ENCODE data around the gene GLG1.
"Not testable (repeated sequence)": the region's sequence is repeated elsewhere in the genome, so short reads cannot be mapped to it uniquely, and the experiment has no call there.

Gene GLG1

GRCh38 chr16:74431516-74431915, 175.4 kb downstream of the GLG1 start:
- DNase-seq = no peak

GRCh38 chr16:74430036-74430712, 176.7 kb downstream of the GLG1 start:
- peak; percentile 41 for DNase-seq

DNA sequence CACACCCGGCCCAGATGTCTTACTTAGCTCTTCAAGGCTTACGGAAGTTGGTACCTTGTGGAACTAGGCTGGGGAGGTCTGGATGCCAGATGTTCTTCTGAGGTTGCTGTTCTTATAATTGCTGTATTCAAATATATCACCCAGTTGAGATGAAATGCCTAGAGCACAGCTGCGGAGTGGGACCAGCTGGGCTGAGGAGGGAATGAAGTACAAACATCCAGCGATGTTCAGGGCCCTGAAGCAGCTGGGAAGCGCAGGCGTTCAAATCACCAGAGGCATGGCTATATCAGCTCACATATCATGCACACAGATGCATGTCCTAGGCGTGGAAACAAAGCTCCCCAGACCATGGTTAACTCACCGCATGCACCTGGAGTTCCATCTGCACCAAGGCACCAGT, 178.4 kb downstream of the GLG1 start:
- DNase-seq = not testable (repeated sequence)

- not testable (repeated sequence) for DNase-seq
Observed at GRCh38 chr16:74425751-74426150, 181.2 kb downstream of the GLG1 start.

GRCh38 chr16:74423721-74424120, 183.2 kb downstream of the GLG1 start:
- not testable (repeated sequence) for DNase-seq

DNA sequence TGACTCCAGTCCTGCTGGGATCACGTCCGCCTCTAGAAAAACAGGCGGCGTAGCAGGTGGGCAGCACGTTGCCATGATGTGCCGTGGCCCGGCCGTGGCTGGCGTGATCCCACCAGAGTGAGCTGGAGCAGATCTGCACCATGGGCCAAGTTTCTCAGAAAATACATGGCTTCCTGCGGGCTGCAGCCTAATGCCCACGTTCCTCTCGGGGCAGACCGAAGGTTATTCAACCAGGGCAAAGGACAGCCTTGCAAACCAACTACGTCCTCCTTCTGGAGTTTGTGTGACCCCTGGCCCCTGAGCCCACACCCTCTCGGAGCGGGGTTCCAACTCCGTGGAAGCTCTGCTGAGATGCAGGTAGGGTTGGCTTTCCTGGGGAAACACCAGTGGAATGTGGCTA, 184.8 kb downstream of the GLG1 start:
- DNase-seq = not testable (repeated sequence)

DNA sequence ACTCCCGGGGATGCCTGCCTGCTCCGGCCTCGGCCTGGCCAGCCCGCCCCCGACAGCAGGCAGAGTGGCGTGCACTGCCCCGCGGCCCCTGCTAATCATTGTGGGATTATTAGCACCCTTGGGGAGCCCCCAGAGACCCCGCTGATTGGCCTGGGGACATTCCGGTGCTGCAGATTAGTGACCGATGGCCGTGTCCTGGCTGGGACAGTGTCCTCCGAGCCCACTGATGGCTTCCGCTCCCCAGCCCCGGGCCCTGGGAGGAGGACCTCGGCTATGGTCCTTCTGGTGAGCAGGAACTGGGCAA, 185.5 kb downstream of the GLG1 start:
- not testable (repeated sequence) for DNase-seq

GRCh38 chr16:74420612-74421481, 186.1 kb downstream of the GLG1 start, which contains the start of gene CLEC18B:
TSS of gene CLEC18B (minus strand) at chr16:74421478. CDS start at chr16:74421270, 208 bp downstream.
- DNase-seq = not testable (repeated sequence)

DNA sequence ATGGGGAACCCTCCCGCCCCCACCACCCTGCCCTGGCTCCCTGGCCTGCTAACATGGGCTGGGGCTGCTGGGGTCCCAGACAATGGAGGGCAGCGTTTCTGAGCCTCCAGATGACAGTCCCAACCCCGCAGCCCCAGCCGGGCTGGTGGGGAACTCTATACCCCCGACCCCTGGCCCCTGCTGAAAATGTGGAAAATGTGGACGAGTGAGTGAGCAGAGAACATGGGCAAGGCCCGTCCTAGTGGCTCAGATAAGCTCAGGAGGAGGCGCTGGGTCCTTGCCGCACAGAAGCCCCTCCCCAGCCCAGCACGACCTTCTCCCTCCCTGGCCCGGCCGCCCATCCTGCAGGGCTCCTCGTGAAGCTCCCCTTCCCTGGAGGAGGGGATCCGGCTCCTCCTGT, 187.1 kb downstream of the GLG1 start:
- DNase-seq = not testable (repeated sequence)

DNA sequence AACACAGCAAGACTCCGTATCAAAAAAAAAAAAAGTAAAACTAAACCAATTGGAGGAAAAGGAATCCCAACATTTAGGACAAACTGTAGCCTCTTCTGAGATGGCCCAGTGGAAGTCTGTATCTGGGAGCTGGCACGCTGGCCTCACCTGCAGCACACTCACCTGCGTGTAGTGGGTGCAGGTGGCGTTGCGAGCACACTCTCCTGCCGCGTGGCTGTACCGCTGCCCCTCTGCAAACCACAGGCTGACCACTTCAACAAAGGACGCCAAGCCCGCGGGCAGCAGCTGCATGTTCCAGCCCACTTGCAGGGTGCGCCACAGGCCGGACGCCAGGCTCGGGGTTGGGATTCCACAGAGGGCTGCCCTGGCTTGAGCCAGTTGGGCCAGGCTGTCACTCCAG, 189.0 kb downstream of the GLG1 start:
- not testable (repeated sequence) for DNase-seq

GRCh38 chr16:74413920-74414319, 193.0 kb downstream of the GLG1 start:
- not testable (repeated sequence) for DNase-seq

- DNase-seq = not testable (repeated sequence)
Observed at GRCh38 chr16:74413485-74413884, 193.4 kb downstream of the GLG1 start.

DNA sequence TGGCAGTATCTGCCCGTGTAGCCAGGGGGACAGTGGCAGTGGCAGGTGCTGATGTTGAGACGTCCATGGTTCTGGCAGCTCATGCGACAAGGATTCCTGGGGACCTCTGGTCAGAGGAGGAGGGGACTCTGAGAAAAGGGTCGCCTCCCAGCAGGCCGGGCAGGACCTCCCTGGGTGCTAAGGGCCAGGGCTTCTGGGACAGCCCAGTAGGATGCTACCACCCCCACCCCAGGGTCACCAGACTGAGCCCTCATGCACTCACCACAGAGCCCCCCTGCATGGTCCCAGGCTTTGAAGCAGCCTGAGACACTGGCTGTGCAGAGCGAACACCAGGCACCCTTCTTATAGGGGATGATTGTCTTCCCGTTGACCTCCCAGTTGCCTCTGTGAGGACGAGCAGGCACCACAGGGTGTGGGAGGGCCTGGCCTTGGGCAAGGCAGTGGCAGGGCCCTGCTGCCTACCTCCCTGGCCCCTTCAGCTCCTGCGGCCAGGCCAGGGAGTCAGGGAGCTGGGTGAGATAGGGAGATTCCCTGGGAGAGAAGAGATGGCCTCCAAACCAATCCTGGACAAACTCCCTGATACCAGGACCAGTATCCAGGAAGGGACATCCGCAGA, 194.0 kb downstream of the GLG1 start:
- not testable (repeated sequence) for DNase-seq

DNA sequence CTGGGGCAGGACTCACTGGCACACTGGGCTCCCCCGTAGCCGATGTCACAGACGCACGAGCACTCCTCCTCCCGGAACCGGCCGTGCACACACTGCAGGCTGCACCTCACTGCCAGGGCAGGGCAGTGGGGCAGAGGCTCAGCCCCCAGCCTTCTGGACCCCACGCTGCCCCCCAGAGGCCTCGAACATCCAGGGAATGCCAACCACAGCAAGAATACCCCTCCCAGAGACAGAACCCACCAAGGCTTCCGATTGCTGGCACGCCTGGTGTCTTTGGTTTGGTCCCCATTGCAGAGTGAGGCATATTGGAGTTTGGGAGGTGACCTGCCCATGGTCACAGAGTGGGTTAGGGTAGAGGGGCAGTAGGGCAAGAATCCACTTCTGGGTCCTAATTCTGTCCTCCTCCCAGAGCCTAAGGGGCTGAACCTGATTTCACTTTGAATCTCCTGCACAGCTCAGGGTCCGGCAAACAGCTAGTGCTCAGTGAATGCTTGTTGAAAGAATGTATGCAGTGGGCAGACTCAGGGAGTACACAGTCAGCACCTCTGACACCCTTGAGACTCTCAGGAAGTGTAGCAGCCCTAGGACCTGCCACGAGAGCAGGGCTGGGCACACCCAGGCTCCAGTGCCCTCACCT, 194.7 kb downstream of the GLG1 start:
- DNase-seq = not testable (repeated sequence)

DNA sequence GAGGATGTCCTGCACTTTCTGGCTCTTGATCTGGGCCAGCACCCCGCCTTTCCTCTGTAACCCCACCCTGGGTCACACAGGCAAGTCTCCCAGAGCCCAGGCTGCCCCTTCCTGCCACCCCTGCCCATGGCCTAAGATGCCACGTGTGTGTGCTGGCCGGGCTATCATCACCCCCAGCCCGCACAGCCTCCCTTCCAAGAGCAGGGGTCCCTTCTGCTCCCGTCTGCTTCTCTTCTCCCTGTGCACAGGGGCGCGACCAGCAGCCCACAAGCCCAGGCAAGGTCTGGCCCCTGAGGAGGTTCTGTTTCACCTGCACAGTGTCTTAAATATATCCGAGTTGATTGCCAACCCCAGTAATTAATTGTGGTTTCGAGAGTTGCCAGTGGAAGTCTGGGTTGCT, 195.9 kb downstream of the GLG1 start:
- not testable (repeated sequence) for DNase-seq

DNA sequence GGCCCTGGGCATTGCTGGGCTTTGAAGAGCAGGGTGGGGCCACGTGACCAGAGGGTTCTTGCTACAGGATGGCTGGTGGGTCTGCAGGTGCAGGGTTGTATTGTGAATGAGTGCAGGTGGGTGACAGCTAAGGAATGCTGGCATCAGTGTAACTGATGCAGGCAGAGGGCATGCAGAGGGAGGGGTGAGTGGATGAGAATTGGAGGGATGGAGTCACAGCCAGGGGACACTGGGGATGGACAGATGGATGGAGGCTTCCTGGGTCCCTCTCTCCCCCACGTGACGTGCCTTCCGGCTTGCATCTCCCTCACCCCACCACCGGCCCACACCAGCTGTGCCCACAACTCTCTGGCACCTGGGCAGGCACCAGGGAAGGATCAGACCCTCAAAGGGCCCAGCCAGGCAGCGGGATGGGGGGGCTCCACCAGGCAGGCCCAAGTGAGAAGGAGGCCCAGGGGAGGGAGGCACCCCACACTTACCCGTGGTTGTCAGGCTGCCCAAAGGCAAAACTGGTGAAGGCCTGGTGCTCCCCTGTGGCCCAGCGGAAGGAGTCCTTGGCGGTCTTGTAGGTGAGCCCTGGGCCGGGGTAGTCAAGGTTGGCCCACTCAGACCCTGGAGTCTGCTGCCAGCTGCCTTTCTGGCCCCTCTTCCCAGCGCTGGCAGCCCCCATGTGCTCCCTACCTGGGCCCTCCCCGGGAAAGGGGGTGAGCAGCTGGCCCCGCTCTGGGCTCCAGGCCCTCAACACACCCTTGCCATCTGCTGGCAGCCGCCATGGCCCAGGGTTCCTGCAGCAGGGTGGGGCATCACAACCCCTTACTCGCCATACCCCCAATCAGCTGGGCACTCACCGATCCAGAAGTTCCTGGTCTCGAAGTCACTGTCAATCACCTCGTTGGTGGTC, 196.6 kb downstream of the GLG1 start:
- DNase-seq = not testable (repeated sequence)

DNA sequence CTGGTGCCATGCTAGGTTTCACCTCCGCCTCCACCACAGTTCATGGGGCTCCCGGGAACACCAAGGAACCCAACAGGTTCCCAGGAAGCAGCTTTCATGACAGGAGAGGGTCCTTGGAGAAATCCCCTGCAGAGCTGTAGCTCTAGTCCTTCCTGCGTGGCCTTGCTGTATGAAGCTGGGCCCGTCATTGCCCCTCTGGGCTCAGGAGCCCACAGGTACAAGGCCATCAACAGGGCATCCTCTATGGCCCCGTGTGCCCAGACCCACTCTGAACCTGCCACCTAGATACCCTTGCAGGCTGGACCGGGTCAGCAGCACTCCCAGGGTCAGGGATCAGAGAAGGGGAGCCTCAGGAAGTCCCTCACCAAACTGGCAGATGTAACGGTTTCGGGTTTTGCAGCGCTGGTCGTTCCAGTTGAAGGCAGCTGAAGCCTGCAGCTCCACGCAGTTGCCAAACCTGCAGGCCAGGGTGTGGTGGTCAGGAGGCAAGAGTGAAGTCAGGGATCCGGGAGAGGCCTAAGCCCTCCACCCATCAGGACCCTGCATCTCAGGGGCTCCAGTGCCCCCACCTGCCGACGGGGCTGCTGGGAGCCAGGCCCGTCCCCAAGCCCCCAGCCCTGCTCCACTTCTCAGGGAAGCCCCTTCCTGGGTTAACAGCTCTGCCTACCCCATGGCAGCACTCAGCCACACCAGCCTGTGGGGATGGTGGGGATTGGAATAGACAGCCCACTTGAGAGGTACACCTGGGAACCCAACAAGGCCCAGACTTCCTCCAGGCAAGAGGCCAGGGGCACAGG, 197.5 kb downstream of the GLG1 start:
- not testable (repeated sequence) for DNase-seq

DNA sequence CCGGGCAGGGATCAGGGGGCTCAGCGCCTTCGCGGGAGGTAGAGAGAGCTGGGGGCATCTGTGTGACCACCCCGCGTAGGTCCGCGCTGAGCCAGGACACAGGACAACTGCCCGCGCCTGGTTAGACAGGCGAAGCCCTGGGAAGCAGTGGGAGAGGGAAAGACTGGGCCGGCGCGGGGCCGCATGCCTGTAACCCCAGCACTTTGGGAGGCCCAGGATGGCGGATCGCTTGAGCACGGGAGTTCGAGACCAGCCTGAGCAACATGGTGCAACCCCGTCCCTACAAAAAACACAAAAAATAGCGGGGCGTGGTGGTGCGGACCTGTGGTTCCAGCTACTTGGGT, 199.6 kb downstream of the GLG1 start:
- DNase-seq = peak; percentile 3

GRCh38 chr16:74406600-74407361, 200.1 kb downstream of the GLG1 start:
- not testable (repeated sequence) for DNase-seq

DNA sequence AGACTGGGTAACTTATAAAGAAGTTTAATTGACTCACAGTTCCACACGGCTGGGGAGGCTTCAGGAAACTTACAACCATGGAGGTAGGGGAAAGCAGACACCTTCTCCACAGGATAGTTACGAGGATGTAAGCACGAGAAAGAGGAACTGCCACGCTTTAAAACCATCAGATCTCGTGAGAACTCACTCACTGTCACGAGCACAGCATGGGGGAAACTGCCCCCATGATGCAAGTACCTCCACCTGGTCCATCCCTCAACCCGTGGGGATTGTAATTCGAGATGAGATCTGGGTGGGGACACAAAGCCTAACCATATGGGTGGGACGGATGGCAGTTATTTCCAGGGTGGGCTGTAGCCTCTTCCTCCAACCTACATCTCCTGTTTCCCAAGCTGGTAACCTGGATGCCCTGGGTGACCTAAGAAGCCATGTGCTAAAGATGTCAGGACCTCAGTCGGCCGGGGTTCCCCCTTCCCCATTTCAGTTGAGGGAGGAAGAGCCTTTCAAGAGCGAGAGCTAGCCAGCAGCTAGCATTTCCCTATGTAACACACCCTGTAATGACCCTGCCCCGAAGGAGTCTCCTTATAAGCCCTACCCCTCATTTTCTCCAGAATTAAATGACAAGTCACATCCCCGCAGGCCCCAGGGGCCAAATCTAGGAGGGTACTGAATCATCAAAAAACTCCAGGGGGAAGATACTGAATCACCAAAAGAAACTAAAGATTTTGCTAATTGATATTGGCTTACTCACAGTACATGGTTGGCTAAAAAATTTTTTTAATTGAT, 202.6 kb downstream of the GLG1 start:
- DNase-seq = not testable (repeated sequence)
